ENCODE data around the gene UBIAD1. TPM values are rescaled to one million over a fixed set of nuclear protein-coding genes. Genes with fewer than 3 reads are reported as not detected.

Gene UBIAD1
- total RNA-seq, 1 donor from 2014 or later: 9.6 TPM

- no peak for TF ChIP-seq CTCF (IDR thresholded peaks at IDR 0.05; ENCODE audit: borderline replicate concordance)
- no peaks in the 10 kb centered on the region for H3K36me3 ChIP-seq
- H3K4me3 ChIP-seq: no peak overlapping the region
- intact Hi-C loops (cut with micrococcal nuclease): no loop called here
- no peaks in the 10 kb centered on the region for H3K4me1 ChIP-seq
- no peak overlapping the region for H3K27ac ChIP-seq (replicated peaks)
- peaks cover 93% of the 10 kb centered on the region for H3K27me3 ChIP-seq (ENCODE audit: low read depth)
- no peaks in the 10 kb centered on the region for H3K9me3 ChIP-seq (replicated peaks)
- DNase-seq: no peak
Observed at GRCh38 chr1:11328444-11328843, 55.4 kb downstream of the UBIAD1 start.

GRCh38 chr1:11330411-11330810, 57.4 kb downstream of the UBIAD1 start:
- intact Hi-C loops (cut with micrococcal nuclease): no loop called here

GRCh38 chr1:11331036-11331944, 58.3 kb downstream of the UBIAD1 start:
- DNase-seq: no peak
- intact Hi-C loops (cut with micrococcal nuclease): no loop called here
- no peak overlapping the region for H3K4me3 ChIP-seq
- H3K9me3 ChIP-seq (replicated peaks): no peaks in the 10 kb centered on the region
- H3K27ac ChIP-seq (replicated peaks): no peak overlapping the region
- H3K36me3 ChIP-seq: no peaks in the 10 kb centered on the region
- H3K4me1 ChIP-seq: no peaks in the 10 kb centered on the region
- no peak for TF ChIP-seq CTCF (IDR thresholded peaks at IDR 0.05; ENCODE audit: borderline replicate concordance)
- H3K27me3 ChIP-seq (ENCODE audit: low read depth): peaks cover 96% of the 10 kb centered on the region

More at GRCh38 chr1:11330411-11330810, 57.4 kb downstream of the UBIAD1 start:
- no peaks in the 10 kb centered on the region for H3K36me3 ChIP-seq
- H3K27ac ChIP-seq (replicated peaks): no peak overlapping the region
- no peaks in the 10 kb centered on the region for H3K9me3 ChIP-seq (replicated peaks)
- no peak for DNase-seq
- peaks cover 93% of the 10 kb centered on the region for H3K27me3 ChIP-seq (ENCODE audit: low read depth)
- TF ChIP-seq CTCF (IDR thresholded peaks at IDR 0.05; ENCODE audit: borderline replicate concordance): no peak
- H3K4me1 ChIP-seq: no peaks in the 10 kb centered on the region
- no peak overlapping the region for H3K4me3 ChIP-seq

- no peaks in the 10 kb centered on the region for H3K36me3 ChIP-seq
- TF ChIP-seq CTCF (IDR thresholded peaks at IDR 0.05; ENCODE audit: borderline replicate concordance): no peak
- H3K4me3 ChIP-seq: no peak overlapping the region
- H3K27ac ChIP-seq (replicated peaks): no peak overlapping the region
- H3K27me3 ChIP-seq (ENCODE audit: low read depth): peaks cover 96% of the 10 kb centered on the region
- no peaks in the 10 kb centered on the region for H3K4me1 ChIP-seq
- intact Hi-C loops (cut with micrococcal nuclease): no loop called here
- H3K9me3 ChIP-seq (replicated peaks): no peaks in the 10 kb centered on the region
- no peak for DNase-seq
Observed at GRCh38 chr1:11331945-11332546, 59.0 kb downstream of the UBIAD1 start.

GRCh38 chr1:11333631-11334030, 60.6 kb downstream of the UBIAD1 start:
- Histone ChIP-seq H3K9me3 (replicated peaks) (no peaks in the 10 kb centered on the region), H3K27ac (replicated peaks) (no peak overlapping the region), H3K27me3 (ENCODE audit: low read depth) (peaks cover 97% of the 10 kb centered on the region), H3K36me3 (no peaks in the 10 kb centered on the region), H3K4me1 (no peaks in the 10 kb centered on the region), H3K4me3 (no peak overlapping the region)
- no peak for TF ChIP-seq CTCF (IDR thresholded peaks at IDR 0.05; ENCODE audit: borderline replicate concordance)
- intact Hi-C loops (cut with micrococcal nuclease): no loop called here
- no peak for DNase-seq

Data from left ventricle myocardium inferior (tissue), 1 donor.